ENCODE data around the gene TNMD.

The TNMD gene

GRCh38 chrX:100643956-100644860 lies 59.5 kb downstream of the TNMD start, which contains the start of gene SRPX2:
TSS of gene SRPX2 (plus strand) at chrX:100644199. CDS start at chrX:100646323, 2,124 bp downstream.
- no peak for DNase-seq (ENCODE audit: extremely low read depth in 1 of 2, low read depth in 1 of 2)

- DNase-seq (ENCODE audit: extremely low read depth in 1 of 2, low read depth in 1 of 2) = no peak
Measured at GRCh38 chrX:100645106-100645505, 60.4 kb downstream of the TNMD start.

- DNase-seq (ENCODE audit: extremely low read depth in 1 of 2, low read depth in 1 of 2) = no peak
Measured at GRCh38 chrX:100647095-100647494, 62.4 kb downstream of the TNMD start.

GRCh38 chrX:100647739-100648138 lies 63.0 kb downstream of the TNMD start:
- DNase-seq (ENCODE audit: extremely low read depth in 1 of 2, low read depth in 1 of 2) = no peak

GRCh38 chrX:100648458-100649417 lies 64.0 kb downstream of the TNMD start:
- no peak for DNase-seq (ENCODE audit: extremely low read depth in 1 of 2, low read depth in 1 of 2)
